Loucy (cell line): ENCODE measurements around the gene KCNA2.

ENCODE experiments used
- H2AFZ ChIP-seq: fragments of 200-600 bp; sonication (generic); 2 replicates; pipeline ENCODE4 v1.6.0; 2016; ENCODE audit warnings: antibody characterized with exemption, mild to moderate bottlenecking, low read length, moderate library complexity
- H3F3A ChIP-seq: fragments of 200-600 bp; 2 replicates; pipeline ENCODE4 v1.6.0; 2016; ENCODE audit warnings: antibody characterized with exemption, low read depth, mild to moderate bottlenecking
- H3K27me3 ChIP-seq: fragments of 200-600 bp; sonication (generic); 2 replicates; pipeline ENCODE4 v1.6.1; 2014; ENCODE audit warnings: low read length, mild to moderate bottlenecking; ENCODE audit not compliant: insufficient read depth, poor library complexity, severe bottlenecking
- H3K36me3 ChIP-seq: fragments of 200-600 bp; sonication (generic); 2 replicates; pipeline ENCODE4 v1.6.1; 2016; ENCODE audit warnings: low read length; ENCODE audit not compliant: insufficient read depth
- H3K4me1 ChIP-seq: fragments of 200-600 bp; sonication (generic); 2 replicates; pipeline ENCODE4 v1.5.1; 2014; ENCODE audit warnings: low read length, mild to moderate bottlenecking; ENCODE audit not compliant: insufficient read depth, poor library complexity, severe bottlenecking
- H3K4me2 ChIP-seq: fragments of 200-600 bp; sonication (generic); 2 replicates; pipeline ENCODE4 v1.6.0; 2014; ENCODE audit warnings: antibody characterized with exemption, low read length, low read depth, mild to moderate bottlenecking; ENCODE audit not compliant: poor library complexity, severe bottlenecking
- H3K4me3 ChIP-seq: fragments of 200-600 bp; sonication (generic); 2 replicates; pipeline ENCODE4 v1.5.1; 2014; ENCODE audit warnings: low read length, mild to moderate bottlenecking, mixed read lengths; ENCODE audit not compliant: poor library complexity, severe bottlenecking
- H3K79me2 ChIP-seq: fragments of 200-600 bp; sonication (generic); 2 replicates; pipeline ENCODE4 v1.6.1; 2014; ENCODE audit warnings: low read length; ENCODE audit not compliant: insufficient read depth
- H3K9ac ChIP-seq: fragments of 200-600 bp; sonication (generic); 2 replicates; pipeline ENCODE4 v1.6.0; 2014; ENCODE audit warnings: mild to moderate bottlenecking, low read depth, low read length, moderate library complexity; ENCODE audit not compliant: poor library complexity, severe bottlenecking
- H3K9me2 ChIP-seq: fragments of 200-600 bp; sonication (generic); replicated peaks from 2 replicates; pipeline ENCODE4 v1.6.1; 2016; ENCODE audit warnings: low read depth, low read length, mixed read lengths
- H3K9me3 ChIP-seq: fragments of 200-600 bp; sonication (generic); 2 replicates; pipeline ENCODE4 v1.6.1; 2014; ENCODE audit warnings: mild to moderate bottlenecking, antibody characterized with exemption, low read length, low read depth; ENCODE audit not compliant: insufficient read depth
- H4K20me1 ChIP-seq: fragments of 200-600 bp; sonication (generic); 2 replicates; pipeline ENCODE4 v1.6.0; 2014; ENCODE audit warnings: antibody characterized with exemption, low read length, mild to moderate bottlenecking; ENCODE audit not compliant: insufficient read depth, poor library complexity, severe bottlenecking
- CTCF ChIP-seq: fragments of 200-600 bp; sonication (generic); conservative IDR thresholded peaks from 2 replicates; pipeline ENCODE4 v1.5.1; 2014; ENCODE audit warnings: mild to moderate bottlenecking, antibody characterized with exemption, low read length
- EZH2phosphoT487 ChIP-seq: fragments of 200-600 bp; IDR thresholded peaks from 2 replicates; pipeline ENCODE4 v1.6.1; 2018; ENCODE audit warnings: antibody characterized with exemption, mild to moderate bottlenecking, moderate library complexity, borderline replicate concordance

The KCNA2 gene

DNA sequence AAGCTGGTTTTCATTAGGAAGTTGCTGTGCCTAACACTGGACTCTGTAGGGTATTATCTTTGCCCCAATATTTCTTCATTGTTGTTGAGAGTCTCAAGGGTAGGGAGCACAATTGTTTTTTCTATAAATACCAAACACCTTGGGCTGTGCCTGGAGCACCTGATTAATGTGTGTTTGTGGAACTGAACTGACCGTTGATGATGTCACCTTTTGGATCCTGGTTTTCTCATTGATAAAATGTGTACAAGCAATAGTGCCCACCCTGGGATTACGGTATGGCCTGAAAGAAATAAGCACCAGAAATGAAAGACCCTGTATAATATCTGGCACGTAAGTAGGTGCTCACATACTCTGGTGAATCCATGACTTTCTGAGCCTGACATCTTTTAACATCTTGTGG lies 39.3 kb downstream of the KCNA2 start:
- H3F3A ChIP-seq = no peaks in the 10 kb centered on the region
- H3K9me3 ChIP-seq = no peaks in the 10 kb centered on the region
- no peaks in the 10 kb centered on the region for H3K79me2 ChIP-seq
- H3K4me3 ChIP-seq = no peak overlapping the region
- no peak for TF ChIP-seq EZH2phosphoT487
- TF ChIP-seq CTCF = no peak
- H3K4me2 ChIP-seq = no peak overlapping the region
- H3K9ac ChIP-seq = no peak overlapping the region
- no peaks in the 10 kb centered on the region for H3K27me3 ChIP-seq
- no peaks in the 10 kb centered on the region for H3K4me1 ChIP-seq
- H3K36me3 ChIP-seq = no peaks in the 10 kb centered on the region
- no peak overlapping the region for H2AFZ ChIP-seq
- H3K9me2 ChIP-seq = no peaks in the 10 kb centered on the region
- no peaks in the 10 kb centered on the region for H4K20me1 ChIP-seq

GRCh38 chr1:110565565-110565964 lies 40.6 kb downstream of the KCNA2 start:
- no peak overlapping the region for H3K9ac ChIP-seq
- no peaks in the 10 kb centered on the region for H3K27me3 ChIP-seq
- no peaks in the 10 kb centered on the region for H4K20me1 ChIP-seq

GRCh38 chr1:110563089-110563488 lies 43.1 kb downstream of the KCNA2 start:
- no peaks in the 10 kb centered on the region for H3F3A ChIP-seq
- H3K9me2 ChIP-seq = no peaks in the 10 kb centered on the region
- H3K4me1 ChIP-seq = no peaks in the 10 kb centered on the region
- H3K9ac ChIP-seq = no peak overlapping the region
- H2AFZ ChIP-seq = no peak overlapping the region
- H3K4me2 ChIP-seq = no peak overlapping the region
- no peaks in the 10 kb centered on the region for H3K9me3 ChIP-seq
- H3K27me3 ChIP-seq = no peaks in the 10 kb centered on the region
- no peaks in the 10 kb centered on the region for H3K79me2 ChIP-seq
- TF ChIP-seq CTCF (no peak), EZH2phosphoT487 (no peak)
- no peaks in the 10 kb centered on the region for H4K20me1 ChIP-seq
- H3K36me3 ChIP-seq = no peaks in the 10 kb centered on the region
- no peak overlapping the region for H3K4me3 ChIP-seq

More at GRCh38 chr1:110565565-110565964, 40.6 kb downstream of the KCNA2 start:
- Histone ChIP-seq H3K9me2 (no peaks in the 10 kb centered on the region), H3K4me2 (no peak overlapping the region), H3K79me2 (no peaks in the 10 kb centered on the region), H3K36me3 (no peaks in the 10 kb centered on the region), H2AFZ (no peak overlapping the region), H3K4me1 (no peaks in the 10 kb centered on the region), H3K4me3 (no peak overlapping the region), H3K9me3 (no peaks in the 10 kb centered on the region), H3F3A (no peaks in the 10 kb centered on the region)
- no peak for TF ChIP-seq EZH2phosphoT487
- no peak for TF ChIP-seq CTCF
